K562 (cell line): ENCODE data around the gene TMEM129. TPM values are rescaled to one million over a fixed set of nuclear protein-coding genes. Genes with fewer than 3 reads are reported as not detected.

Experiments
- ATF1 ChIP-seq, 2 experiments: fragments of 450-650 bp in 1 of 2; IDR thresholded peaks; 2 replicates each; pipeline ENCODE4 v1.6.1; 2016; ENCODE audit warnings: missing compliant biosample characterization in 1 of 2, missing genetic modification characterization in 1 of 2
- BACH1 ChIP-seq: fragments of 200-800 bp; sonication (Bioruptor generic); IDR thresholded peaks from 2 replicates; pipeline ENCODE4 v1.6.1; 2016; ENCODE audit warnings: missing genetic modification characterization, missing compliant biosample characterization
- C11orf30 ChIP-seq: fragments of 450-650 bp; IDR thresholded peaks from 2 replicates; pipeline ENCODE4 v1.6.1; 2016; ENCODE audit warnings: low read depth, mild to moderate bottlenecking
- CBX3 ChIP-seq, 2 experiments: IDR thresholded peaks; 1 replicate in 1 of 2; 2 replicates in 1 of 2; pipeline ENCODE4 v1.6.1; 2012; ENCODE audit warnings: inconsistent platforms in 2 of 2, low read length in 2 of 2, borderline replicate concordance in 1 of 2, control low read depth in 1 of 2
- FUS ChIP-seq: fragments of 200-400 bp; formaldehyde crosslinking; optimal IDR thresholded peaks from 2 replicates; pipeline ENCODE3; 2017; ENCODE audit warnings: low read depth, low read length
- HDGF ChIP-seq: fragments of 450-650 bp; IDR thresholded peaks from 2 replicates; pipeline ENCODE4 v1.6.1; 2016
- MYNN ChIP-seq, 2 experiments: sonication (generic); formaldehyde crosslinking in 1 of 2; IDR thresholded peaks; 2 replicates each; pipeline versions ENCODE4 v1.5.0 to v1.6.1; 2016 to 2020; ENCODE audit warnings: antibody characterized with exemption in 1 of 2, missing genetic modification reagents in 1 of 2
- SRSF9 ChIP-seq: fragments of 200-400 bp; formaldehyde crosslinking; IDR thresholded peaks from 2 replicates; pipeline ENCODE4 v1.6.1; 2017; ENCODE audit warnings: low read depth, low read length, borderline replicate concordance
- TFE3 ChIP-seq: fragments of 450-650 bp; formaldehyde crosslinking; IDR thresholded peaks from 2 replicates; pipeline ENCODE4 v1.4.0; 2020; ENCODE audit warnings: mild to moderate bottlenecking, mixed read lengths
- USF1 ChIP-seq: sonication (generic); formaldehyde crosslinking; IDR thresholded peaks from 2 replicates; pipeline ENCODE4 v1.9.0; 2022; ENCODE audit warnings: mild to moderate bottlenecking, missing genetic modification reagents
- USF2 ChIP-seq: sonication (generic); formaldehyde crosslinking; IDR thresholded peaks from 2 replicates; pipeline ENCODE4 v1.5.0; 2020; ENCODE audit warnings: missing genetic modification reagents
- ZBTB40 ChIP-seq, 2 experiments: fragments of 450-650 bp in 1 of 2; sonication (generic) in 1 of 2; formaldehyde crosslinking in 1 of 2; IDR thresholded peaks; 2 replicates each; pipeline versions ENCODE4 v1.7.1 to v1.9.0; 2016 to 2022; ENCODE audit warnings: inconsistent platforms in 1 of 2, mild to moderate bottlenecking in 1 of 2, missing genetic modification reagents in 1 of 2
- ZNF212 ChIP-seq: fragments of 450-650 bp; formaldehyde crosslinking; IDR thresholded peaks from 2 replicates; pipeline ENCODE4 v1.4.0; 2020; ENCODE audit warnings: mild to moderate bottlenecking
- ZNF23 ChIP-seq: fragments of 250-450 bp; sonication (Bioruptor Pico); IDR thresholded peaks from 2 replicates; pipeline ENCODE4 v1.4.0; 2020; ENCODE audit warnings: mild to moderate bottlenecking
- ZNF263 ChIP-seq: sonication (generic); formaldehyde crosslinking; IDR thresholded peaks from 2 replicates; pipeline ENCODE4 v1.8.0; 2022; ENCODE audit warnings: mild to moderate bottlenecking, missing genetic modification reagents, borderline replicate concordance
- polyA plus RNA-seq, 8 experiments: library from polyadenylated mRNA; depleted of rRNA in 4 of 8; stranded (reverse) in 5 of 8; unstranded in 3 of 8; fragments of >200 nt; fragmentation: Nextera tagmentation in 2 of 8; fragmentation: Illumina TruSeq in 1 of 8; extraction: Ambion mirVana in 2 of 8; extraction: Trizol in 1 of 8; gene quantifications; 2 replicates each; pipeline versions ENCODE4 v1.2.1 to v1.2.3, GENCODE V29; 2011 to 2014; ENCODE audit warnings: inconsistent platforms in 1 of 8, missing spikeins in 1 of 8
- total RNA-seq, 7 experiments: library from RNA; depleted of rRNA in 6 of 7; stranded (reverse); fragments of >200 nt in 6 of 7; fragmentation: Illumina TruSeq in 2 of 7; extraction: Trizol in 2 of 7; gene quantifications; 2 replicates each; pipeline versions ENCODE4 v1.2.1 to v1.2.3, GENCODE V29; 2011 to 2021; ENCODE audit warnings: low replicate concordance in 1 of 7

Gene TMEM129
- total and polyA plus RNA-seq, 9 of the 15 experiments (the other 6 are each of a cell fraction or from before 2014, with no cell fraction given) = 0.34 to 47.2 (median 18.8) TPM

GRCh38 chr4:1765409-1766072 is 44.4 kb upstream of the TMEM129 start (continued):
- TF ChIP-seq ZNF212 (CRISPR knock-in tag) (no peak), FUS (no peak), SRSF9 (no peak), C11orf30 (no peak), ZBTB40 (IDR thresholded peaks at IDR 0.05) (no peak), ZBTB40 (CRISPR knock-in tag; IDR thresholded peaks at IDR 0.05) (no peak), ZNF263 (CRISPR knock-in tag) (peak; percentile 94), BACH1 (tag) (no peak), CBX3 (IDR thresholded peaks at IDR 0.05; ENCODE audit: borderline replicate concordance in 1 of 2, low read length in 2 of 2) (no peak), ATF1 (CRISPR knock-in tag; IDR thresholded peaks at IDR 0.05) (no peak), ATF1 (tag; IDR thresholded peaks at IDR 0.05) (no peak), ZNF23 (CRISPR knock-in tag) (no peak), USF1 (peak; percentile 83), MYNN (IDR thresholded peaks at IDR 0.05) (no peak), MYNN (CRISPR knock-in tag; IDR thresholded peaks at IDR 0.05) (no peak), HDGF (no peak), TFE3 (CRISPR knock-in tag) (peak; percentile 94), USF2 (CRISPR knock-in tag) (peak; percentile 83)
